ENCODE data around the gene ADAM12.

ADAM12 gene

DNA sequence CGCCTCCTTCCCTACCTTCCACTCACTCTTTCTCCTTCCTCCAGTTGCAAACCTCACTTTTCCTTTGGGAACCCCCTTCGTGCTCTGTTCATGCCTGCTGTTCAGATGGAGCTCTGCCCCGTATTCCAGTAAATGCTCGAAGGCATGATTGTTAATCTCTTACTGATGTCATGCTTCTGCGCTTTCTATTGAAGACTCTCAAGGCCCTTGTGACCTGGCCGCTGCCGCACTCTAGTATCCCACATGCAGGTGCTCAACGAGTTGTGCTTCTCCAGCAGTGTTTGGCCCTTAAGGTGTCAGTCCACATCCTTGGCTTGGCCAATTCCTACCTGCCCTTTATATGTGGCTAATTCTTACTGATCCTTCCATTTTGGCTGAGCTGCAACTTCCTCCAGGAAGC is 158.6 kb downstream of the ADAM12 start:
- DNase-seq (ENCODE audit: low read depth, low spot score) = no peak
- no peak overlapping the region for H3K4me3 ChIP-seq (ENCODE audit: low read depth, low read length)
- no peak for TF ChIP-seq CTCF (IDR thresholded peaks at IDR 0.05; ENCODE audit: insufficient read depth, low read length, missing control alignments)
- ChIA-PET POLR2A (no interaction called here), CTCF (interaction anchor here (0.6 to 2.1 kb wide), 3 partner anchors 10 to 1161 kb away, joined by 3 to 8 read pairs (median 3); no protein-coding TSS in a partner anchor)

DNA sequence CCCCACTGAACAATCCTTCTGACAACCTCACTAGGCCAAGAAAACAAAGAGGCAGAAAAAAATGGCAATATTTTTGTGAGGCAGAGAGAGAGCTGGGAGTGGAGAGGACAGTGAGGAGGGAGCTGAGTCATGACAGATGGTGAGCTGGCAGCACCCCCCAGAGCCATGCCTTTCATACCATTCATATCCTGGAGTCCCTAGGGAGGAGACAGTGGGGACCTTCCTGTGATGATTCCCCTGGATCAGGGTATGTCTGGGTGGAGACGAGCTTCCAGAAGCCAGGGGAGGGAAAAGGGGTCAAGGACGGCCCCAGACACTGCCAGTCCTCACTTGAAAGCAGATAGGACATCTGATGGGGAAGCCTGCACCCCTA is 160.5 kb downstream of the ADAM12 start:
- CTCF ChIA-PET = interaction anchor here (0.9 kb wide), 1 partner anchor 245 kb away, joined by 4 read pairs; no protein-coding TSS in a partner anchor
- peak; percentile 83 for DNase-seq (ENCODE audit: low read depth, low spot score)
- H3K4me3 ChIP-seq (ENCODE audit: low read depth, low read length) = no peak overlapping the region
- TF ChIP-seq CTCF (IDR thresholded peaks at IDR 0.05; ENCODE audit: insufficient read depth, low read length, missing control alignments) = no peak
- POLR2A ChIA-PET = interaction anchor here (0.8 to 1.9 kb wide), 5 partner anchors 9 to 167 kb away, joined by 3 to 7 read pairs (median 4); no protein-coding TSS in a partner anchor

DNA sequence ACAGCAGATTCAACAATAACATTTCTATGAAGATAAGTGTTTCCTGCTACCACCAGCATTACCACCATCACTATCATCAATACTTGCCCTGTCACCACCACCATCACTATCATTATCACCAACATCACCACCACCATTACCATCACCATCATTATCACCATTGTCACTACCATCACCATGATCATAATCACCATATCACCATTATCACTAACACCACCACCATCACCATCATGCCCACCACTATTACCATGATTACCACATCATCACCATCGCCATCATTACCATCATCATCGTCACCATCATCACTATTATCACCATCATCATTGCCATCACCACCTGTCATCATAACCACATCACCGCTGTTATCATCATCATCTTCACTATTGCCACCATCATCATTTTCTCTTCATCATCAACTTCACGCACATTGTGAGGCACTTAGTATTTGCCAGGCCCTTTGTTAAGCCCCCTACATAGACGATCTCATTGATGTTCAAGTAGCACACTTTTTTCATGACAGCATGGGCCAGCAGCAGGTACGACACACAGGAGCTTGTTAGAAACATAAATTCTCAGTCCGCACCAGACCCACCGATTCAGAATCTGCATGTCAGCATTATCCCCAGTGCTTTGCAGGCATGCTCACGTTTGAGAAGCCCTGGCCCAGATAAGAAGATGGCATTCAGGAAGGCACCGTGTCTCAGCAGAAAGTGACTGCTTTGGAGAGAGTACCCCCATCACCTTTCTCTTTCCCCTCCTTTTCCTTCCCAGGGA is 161.1 kb downstream of the ADAM12 start:
- POLR2A ChIA-PET = interaction anchor here (0.8 to 1.9 kb wide), 5 partner anchors 9 to 166 kb away, joined by 3 to 7 read pairs (median 4); no protein-coding TSS in a partner anchor
- no peak overlapping the region for H3K4me3 ChIP-seq (ENCODE audit: low read depth, low read length)
- TF ChIP-seq CTCF (IDR thresholded peaks at IDR 0.05; ENCODE audit: insufficient read depth, low read length, missing control alignments) = no peak
- DNase-seq (ENCODE audit: low read depth, low spot score) = no peak
- CTCF ChIA-PET = interaction anchor here (0.9 to 1.7 kb wide), 2 partner anchors 244 to 277 kb away, joined by 4 read pairs; no protein-coding TSS in a partner anchor

DNA sequence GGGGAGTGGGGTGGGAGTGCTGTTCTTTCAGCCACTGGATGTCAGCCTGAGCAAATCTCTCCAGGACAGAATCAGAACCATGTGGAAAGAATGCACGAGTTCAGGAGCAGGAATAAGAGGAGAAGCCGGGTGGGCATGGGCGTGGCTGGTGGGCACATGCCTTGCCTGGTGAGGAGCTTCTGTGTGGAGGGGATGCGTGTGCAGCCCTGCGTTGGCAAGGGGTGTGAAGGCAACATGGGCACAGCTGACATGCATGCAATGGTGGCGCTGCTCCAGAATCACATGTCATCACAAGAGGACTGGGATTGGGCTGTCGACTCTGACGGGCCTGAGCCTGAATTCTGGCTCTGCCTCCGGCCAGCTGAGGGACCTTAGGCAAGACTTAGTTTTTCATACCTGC is 162.1 kb downstream of the ADAM12 start:
- TF ChIP-seq CTCF (IDR thresholded peaks at IDR 0.05; ENCODE audit: insufficient read depth, low read length, missing control alignments) = no peak
- no peak overlapping the region for H3K4me3 ChIP-seq (ENCODE audit: low read depth, low read length)
- POLR2A ChIA-PET = no interaction called here
- no peak for DNase-seq (ENCODE audit: low read depth, low spot score)
- CTCF ChIA-PET = interaction anchor here (1.7 to 3.0 kb wide), 2 partner anchors 18 to 278 kb away, joined by 4 to 8 read pairs; no protein-coding TSS in a partner anchor

- no peak for DNase-seq (ENCODE audit: low read depth, low spot score)
- no peak overlapping the region for H3K4me3 ChIP-seq (ENCODE audit: low read depth, low read length)
- POLR2A ChIA-PET = interaction anchor here (0.8 kb wide), 1 partner anchor 16 kb away, joined by 3 read pairs; no protein-coding TSS in a partner anchor
- CTCF ChIA-PET = interaction anchor here (0.9 to 3.0 kb wide), 3 partner anchors 18 to 291 kb away, joined by 4 to 8 read pairs (median 4); no protein-coding TSS in a partner anchor
- TF ChIP-seq CTCF (IDR thresholded peaks at IDR 0.05; ENCODE audit: insufficient read depth, low read length, missing control alignments) = no peak
Observed at GRCh38 chr10:126225672-126226008, 162.6 kb downstream of the ADAM12 start.

DNA sequence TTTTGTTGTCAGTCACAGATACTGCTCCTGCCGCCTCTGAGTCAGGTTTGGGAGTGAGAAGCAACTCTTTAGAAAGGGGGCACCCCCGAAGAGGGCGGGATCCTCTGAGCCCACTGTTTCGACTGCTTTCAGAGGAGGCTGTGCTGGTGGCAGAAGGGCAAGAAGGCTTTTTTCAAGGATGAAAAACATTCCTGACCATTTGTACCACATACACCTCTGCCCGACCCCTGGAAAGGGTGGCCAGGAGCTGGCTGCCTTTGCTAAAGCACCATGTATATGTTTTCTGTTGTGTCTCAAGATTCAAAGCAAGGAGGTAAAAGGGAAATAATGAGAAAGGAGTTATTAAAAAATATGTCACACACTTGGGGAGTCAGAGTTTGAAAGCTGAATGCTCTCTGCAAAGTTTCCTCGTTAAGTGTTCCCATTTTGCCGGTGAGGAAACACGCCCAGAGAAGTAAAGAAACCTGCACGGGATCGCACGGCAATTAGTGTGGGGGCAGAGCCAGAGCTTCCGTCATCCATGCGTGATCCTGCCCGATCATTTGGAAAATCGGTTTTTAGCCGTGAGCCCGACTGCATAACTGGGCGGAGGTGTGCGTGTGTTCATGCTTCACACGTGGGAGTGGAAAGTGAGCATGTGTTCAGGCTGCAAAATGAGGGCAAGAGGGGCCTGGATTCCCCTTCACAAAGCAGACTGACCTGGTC is 163.2 kb downstream of the ADAM12 start:
- TF ChIP-seq CTCF (IDR thresholded peaks at IDR 0.05; ENCODE audit: insufficient read depth, low read length, missing control alignments) = no peak
- ChIA-PET CTCF (interaction anchor here (0.9 to 3.0 kb wide), 4 partner anchors 12 to 290 kb away, joined by 3 to 8 read pairs (median 4); no protein-coding TSS in a partner anchor), POLR2A (interaction anchor here (0.6 to 0.8 kb wide), 2 partner anchors 15 to 16 kb away, joined by 3 read pairs; no protein-coding TSS in a partner anchor)
- DNase-seq (ENCODE audit: low read depth, low spot score) = no peak
- no peak overlapping the region for H3K4me3 ChIP-seq (ENCODE audit: low read depth, low read length)

Measured in AG04449 (cell line).